K562 (cell line): ENCODE data around the gene IL20RB. TPM values are rescaled to one million over a fixed set of nuclear protein-coding genes. Genes with fewer than 3 reads are reported as not detected.

ENCODE experiments used
- CBFA2T3 ChIP-seq: fragments of 450-650 bp; IDR thresholded peaks from 2 replicates; pipeline ENCODE4 v1.6.1; 2017
- CXXC5 ChIP-seq: fragments of 250-450 bp; sonication (Bioruptor Pico); IDR thresholded peaks from 2 replicates; pipeline ENCODE4 v1.8.0; 2022; ENCODE audit warnings: inconsistent platforms, mild to moderate bottlenecking, moderate library complexity
- ERF ChIP-seq: fragments of 450-650 bp; formaldehyde crosslinking; IDR thresholded peaks from 2 replicates; pipeline ENCODE4 v1.4.0; 2020; ENCODE audit warnings: mild to moderate bottlenecking, mixed read lengths
- ETV1 ChIP-seq: fragments of 450-650 bp; conservative IDR thresholded peaks from 2 replicates; pipeline ENCODE4 v1.6.1; 2016; ENCODE audit warnings: missing genetic modification characterization, control low read depth, low read depth, missing compliant biosample characterization
- FOS ChIP-seq: IDR thresholded peaks from 3 replicates; pipeline ENCODE4 v1.6.1; 2011; ENCODE audit not compliant: insufficient read length; ENCODE audit errors: extremely low read depth
- FUS ChIP-seq: fragments of 200-400 bp; formaldehyde crosslinking; optimal IDR thresholded peaks from 2 replicates; pipeline ENCODE3; 2017; ENCODE audit warnings: low read depth, low read length
- GTF2E2 ChIP-seq: fragments of 200-800 bp; sonication (Bioruptor generic); IDR thresholded peaks from 2 replicates; pipeline ENCODE4 v1.6.1; 2016; ENCODE audit warnings: missing genetic modification characterization, missing compliant biosample characterization
- KLF1 ChIP-seq: fragments of 450-650 bp; IDR thresholded peaks from 2 replicates; pipeline ENCODE4 v1.6.1; 2016; ENCODE audit warnings: missing genetic modification characterization, missing compliant biosample characterization
- NFYB ChIP-seq: IDR thresholded peaks from 2 replicates; pipeline ENCODE4 v1.6.1; 2011; ENCODE audit warnings: mild to moderate bottlenecking, moderate library complexity; ENCODE audit not compliant: insufficient read length; ENCODE audit errors: extremely low read depth
- RBFOX2 ChIP-seq: fragments of 200-400 bp; formaldehyde crosslinking; IDR thresholded peaks from 2 replicates; pipeline ENCODE4 v1.6.1; 2017; ENCODE audit warnings: low read depth, mild to moderate bottlenecking, low read length, moderate library complexity
- SMARCC2 ChIP-seq: fragments of 450-650 bp; IDR thresholded peaks from 2 replicates; pipeline ENCODE4 v1.6.1; 2017; ENCODE audit warnings: antibody characterized with exemption, moderate library complexity, mild to moderate bottlenecking, low read depth
- SOX6 ChIP-seq: fragments of 450-650 bp; IDR thresholded peaks from 2 replicates; pipeline ENCODE4 v1.6.1; 2014; ENCODE audit warnings: mild to moderate bottlenecking
- TAL1 ChIP-seq: fragments of 450-650 bp; IDR thresholded peaks from 2 replicates; pipeline ENCODE4 v1.6.1; 2016; ENCODE audit warnings: mild to moderate bottlenecking
- ZBTB7A ChIP-seq: IDR thresholded peaks from 2 replicates; pipeline ENCODE4 v1.6.1; 2011; ENCODE audit warnings: low read depth, mild to moderate bottlenecking, low read length, moderate library complexity, borderline replicate concordance; ENCODE audit not compliant: control insufficient read depth
- ZNF23 ChIP-seq: fragments of 250-450 bp; sonication (Bioruptor Pico); IDR thresholded peaks from 2 replicates; pipeline ENCODE4 v1.4.0; 2020; ENCODE audit warnings: mild to moderate bottlenecking
- ZNF384 ChIP-seq: IDR thresholded peaks from 2 replicates; pipeline ENCODE4 v1.6.1; 2012; ENCODE audit warnings: low read depth, low read length, improper control_type of control experiment
- polyA plus RNA-seq, 8 experiments: library from polyadenylated mRNA; depleted of rRNA in 4 of 8; stranded (reverse) in 5 of 8; unstranded in 3 of 8; fragments of >200 nt; fragmentation: Nextera tagmentation in 2 of 8; fragmentation: Illumina TruSeq in 1 of 8; extraction: Ambion mirVana in 2 of 8; extraction: Trizol in 1 of 8; gene quantifications; 2 replicates each; pipeline versions ENCODE4 v1.2.1 to v1.2.3, GENCODE V29; 2011 to 2014; ENCODE audit warnings: inconsistent platforms in 1 of 8, missing spikeins in 1 of 8
- total RNA-seq, 7 experiments: library from RNA; depleted of rRNA in 6 of 7; stranded (reverse); fragments of >200 nt in 6 of 7; fragmentation: Illumina TruSeq in 2 of 7; extraction: Trizol in 2 of 7; gene quantifications; 2 replicates each; pipeline versions ENCODE4 v1.2.1 to v1.2.3, GENCODE V29; 2011 to 2021; ENCODE audit warnings: low replicate concordance in 1 of 7
- TF ChIP-seq, protein P1 (sequence below), 2 experiments: fragments of 450-650 bp; IDR thresholded peaks; 2 replicates each; pipeline ENCODE4 v1.6.1; 2018; ENCODE audit warnings: mild to moderate bottlenecking in 2 of 2, low read depth in 1 of 2; ENCODE audit not compliant: partially characterized antibody in 2 of 2
- TF ChIP-seq, protein P2 (sequence below), 2 experiments: fragments of 450-650 bp; formaldehyde crosslinking in 1 of 2; IDR thresholded peaks; 2 replicates each; pipeline versions ENCODE4 v1.4.0 to v1.6.1; 2014 to 2020; ENCODE audit warnings: mild to moderate bottlenecking in 2 of 2, borderline replicate concordance in 1 of 2, low read depth in 1 of 2

IL20RB gene
- total and polyA plus RNA-seq, 9 of the 15 experiments (the other 6 are each of a cell fraction or from before 2014, with no cell fraction given), result 0.77 to 9.9 (median 6.1) TPM

DNA sequence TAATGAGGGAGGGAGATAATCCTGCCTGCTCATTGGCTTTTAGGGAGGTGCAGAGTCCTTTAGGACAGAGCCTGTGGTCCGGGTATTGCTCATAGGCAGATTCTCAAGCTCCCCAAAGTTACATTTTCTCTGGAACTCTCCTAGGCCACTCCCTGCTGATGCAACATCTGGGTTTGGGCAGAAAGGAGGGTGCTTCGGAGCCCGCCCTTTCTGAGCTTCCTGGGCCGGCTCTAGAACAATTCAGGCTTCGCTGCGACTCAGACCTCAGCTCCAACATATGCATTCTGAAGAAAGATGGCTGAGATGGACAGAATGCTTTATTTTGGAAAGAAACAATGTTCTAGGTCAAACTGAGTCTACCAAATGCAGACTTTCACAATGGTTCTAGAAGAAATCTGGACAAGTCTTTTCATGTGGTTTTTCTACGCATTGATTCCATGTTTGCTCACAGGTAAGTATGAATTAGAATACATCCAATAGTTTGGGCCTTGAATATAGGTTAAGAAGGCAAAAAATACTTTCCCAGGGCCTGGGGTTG, at the start of gene IL20RB (continued):
- TF ChIP-seq FOS, result no peak
- TF ChIP-seq RBFOX2, result peak; percentile 72; the same call in 1 of the 2 replicates
- TF ChIP-seq NFYB, result no peak
- no peak for TF ChIP-seq ZBTB7A
- TF ChIP-seq, protein P1, sequence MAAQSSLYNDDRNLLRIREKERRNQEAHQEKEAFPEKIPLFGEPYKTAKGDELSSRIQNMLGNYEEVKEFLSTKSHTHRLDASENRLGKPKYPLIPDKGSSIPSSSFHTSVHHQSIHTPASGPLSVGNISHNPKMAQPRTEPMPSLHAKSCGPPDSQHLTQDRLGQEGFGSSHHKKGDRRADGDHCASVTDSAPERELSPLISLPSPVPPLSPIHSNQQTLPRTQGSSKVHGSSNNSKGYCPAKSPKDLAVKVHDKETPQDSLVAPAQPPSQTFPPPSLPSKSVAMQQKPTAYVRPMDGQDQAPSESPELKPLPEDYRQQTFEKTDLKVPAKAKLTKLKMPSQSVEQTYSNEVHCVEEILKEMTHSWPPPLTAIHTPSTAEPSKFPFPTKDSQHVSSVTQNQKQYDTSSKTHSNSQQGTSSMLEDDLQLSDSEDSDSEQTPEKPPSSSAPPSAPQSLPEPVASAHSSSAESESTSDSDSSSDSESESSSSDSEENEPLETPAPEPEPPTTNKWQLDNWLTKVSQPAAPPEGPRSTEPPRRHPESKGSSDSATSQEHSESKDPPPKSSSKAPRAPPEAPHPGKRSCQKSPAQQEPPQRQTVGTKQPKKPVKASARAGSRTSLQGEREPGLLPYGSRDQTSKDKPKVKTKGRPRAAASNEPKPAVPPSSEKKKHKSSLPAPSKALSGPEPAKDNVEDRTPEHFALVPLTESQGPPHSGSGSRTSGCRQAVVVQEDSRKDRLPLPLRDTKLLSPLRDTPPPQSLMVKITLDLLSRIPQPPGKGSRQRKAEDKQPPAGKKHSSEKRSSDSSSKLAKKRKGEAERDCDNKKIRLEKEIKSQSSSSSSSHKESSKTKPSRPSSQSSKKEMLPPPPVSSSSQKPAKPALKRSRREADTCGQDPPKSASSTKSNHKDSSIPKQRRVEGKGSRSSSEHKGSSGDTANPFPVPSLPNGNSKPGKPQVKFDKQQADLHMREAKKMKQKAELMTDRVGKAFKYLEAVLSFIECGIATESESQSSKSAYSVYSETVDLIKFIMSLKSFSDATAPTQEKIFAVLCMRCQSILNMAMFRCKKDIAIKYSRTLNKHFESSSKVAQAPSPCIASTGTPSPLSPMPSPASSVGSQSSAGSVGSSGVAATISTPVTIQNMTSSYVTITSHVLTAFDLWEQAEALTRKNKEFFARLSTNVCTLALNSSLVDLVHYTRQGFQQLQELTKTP (IDR thresholded peaks at IDR 0.05; ENCODE audit: low read depth in 1 of 2, partially characterized antibody in 2 of 2), result peak; percentile 33 to 46
- TF ChIP-seq FUS, result no peak
- no peak for TF ChIP-seq ZNF384
- no peak for TF ChIP-seq TAL1
- TF ChIP-seq ZNF23 (CRISPR knock-in tag), result no peak
- TF ChIP-seq CBFA2T3, result no peak
- TF ChIP-seq ETV1 (tag), result no peak
- peak; percentile 43; the same call in 1 of the 2 replicates for TF ChIP-seq CXXC5 (CRISPR knock-in tag)
- no peak for TF ChIP-seq ERF (CRISPR knock-in tag)
- TF ChIP-seq, protein P2, sequence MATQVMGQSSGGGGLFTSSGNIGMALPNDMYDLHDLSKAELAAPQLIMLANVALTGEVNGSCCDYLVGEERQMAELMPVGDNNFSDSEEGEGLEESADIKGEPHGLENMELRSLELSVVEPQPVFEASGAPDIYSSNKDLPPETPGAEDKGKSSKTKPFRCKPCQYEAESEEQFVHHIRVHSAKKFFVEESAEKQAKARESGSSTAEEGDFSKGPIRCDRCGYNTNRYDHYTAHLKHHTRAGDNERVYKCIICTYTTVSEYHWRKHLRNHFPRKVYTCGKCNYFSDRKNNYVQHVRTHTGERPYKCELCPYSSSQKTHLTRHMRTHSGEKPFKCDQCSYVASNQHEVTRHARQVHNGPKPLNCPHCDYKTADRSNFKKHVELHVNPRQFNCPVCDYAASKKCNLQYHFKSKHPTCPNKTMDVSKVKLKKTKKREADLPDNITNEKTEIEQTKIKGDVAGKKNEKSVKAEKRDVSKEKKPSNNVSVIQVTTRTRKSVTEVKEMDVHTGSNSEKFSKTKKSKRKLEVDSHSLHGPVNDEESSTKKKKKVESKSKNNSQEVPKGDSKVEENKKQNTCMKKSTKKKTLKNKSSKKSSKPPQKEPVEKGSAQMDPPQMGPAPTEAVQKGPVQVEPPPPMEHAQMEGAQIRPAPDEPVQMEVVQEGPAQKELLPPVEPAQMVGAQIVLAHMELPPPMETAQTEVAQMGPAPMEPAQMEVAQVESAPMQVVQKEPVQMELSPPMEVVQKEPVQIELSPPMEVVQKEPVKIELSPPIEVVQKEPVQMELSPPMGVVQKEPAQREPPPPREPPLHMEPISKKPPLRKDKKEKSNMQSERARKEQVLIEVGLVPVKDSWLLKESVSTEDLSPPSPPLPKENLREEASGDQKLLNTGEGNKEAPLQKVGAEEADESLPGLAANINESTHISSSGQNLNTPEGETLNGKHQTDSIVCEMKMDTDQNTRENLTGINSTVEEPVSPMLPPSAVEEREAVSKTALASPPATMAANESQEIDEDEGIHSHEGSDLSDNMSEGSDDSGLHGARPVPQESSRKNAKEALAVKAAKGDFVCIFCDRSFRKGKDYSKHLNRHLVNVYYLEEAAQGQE (IDR thresholded peaks at IDR 0.05; ENCODE audit: borderline replicate concordance), result no peak; the same call in 1 of the 2 replicates
- TF ChIP-seq, protein P2 (CRISPR knock-in tag; IDR thresholded peaks at IDR 0.05; ENCODE audit: low read depth), result no peak
- TF ChIP-seq SOX6, result peak; percentile 69; the same call in 1 of the 2 replicates
- no peak for TF ChIP-seq SMARCC2
- no peak for TF ChIP-seq KLF1 (tag)
- no peak for TF ChIP-seq GTF2E2 (tag)
